Peyer's patch (tissue), 4 donors: Measurements from ENCODE around the gene NEDD9. TPM values are rescaled to one million over a fixed set of nuclear protein-coding genes. Genes with fewer than 3 reads are reported as not detected.

Experiments
- DNase-seq, 3 donors: peaks; one replicate each; pipeline ENCODE4 v3.0.0-alpha.2; 2017 to 2019
- H3K27ac ChIP-seq, 4 donors: fragments of 200-600 bp; sonication (generic); one replicate each; pipeline ENCODE4 v1.5.1; 2016 to 2019
- H3K27me3 ChIP-seq, 2 donors: fragments of 200-600 bp; sonication (generic); one replicate each; pipeline ENCODE4 v1.5.1; 2019
- H3K36me3 ChIP-seq, 3 donors: fragments of 200-600 bp; sonication (generic); one replicate each; pipeline ENCODE4 v1.5.1; 2016 to 2019
- H3K4me1 ChIP-seq, 4 donors: fragments of 200-600 bp; sonication (generic); one replicate each; pipeline ENCODE4 v1.5.1; 2016 to 2019
- H3K4me3 ChIP-seq, 4 donors: fragments of 200-600 bp; sonication (generic); 1 replicate in 3 of 4; 2 replicates in 1 of 4; pipeline ENCODE4 v1.5.1; 2016 to 2019; ENCODE audit warnings: mild to moderate bottlenecking in 1 of 4
- H3K9me3 ChIP-seq, 4 donors: fragments of 200-600 bp; sonication (generic); one replicate each; pipeline ENCODE4 v1.5.1; 2016 to 2019; ENCODE audit warnings: mild to moderate bottlenecking in 1 of 4
- POLR2A ChIP-seq, 2 donors: fragments of 450-650 bp; IDR thresholded peaks; one replicate each; pipeline ENCODE4 v1.5.1; 2017; ENCODE audit warnings: antibody characterized with exemption in 2 of 2, mild to moderate bottlenecking in 2 of 2, moderate library complexity in 2 of 2
- total RNA-seq, 4 donors: library from RNA; depleted of rRNA; stranded (reverse); fragments of >200 nt; gene quantifications; one replicate each; pipeline ENCODE4 v1.1.0, GENCODE V29; 2016
- TF ChIP-seq, protein P1 (sequence below), 6 experiments: fragments of 450-650 bp in 4 of 6; fragments of 200-600 bp in 2 of 6; sonication (generic) in 1 of 6; IDR thresholded peaks; one replicate each; pipeline ENCODE4 v1.5.1; 2017 to 2019; ENCODE audit warnings: antibody characterized with exemption in 6 of 6, mild to moderate bottlenecking in 3 of 6, moderate library complexity in 1 of 6

The NEDD9 gene
- total RNA-seq, 4 donors from 2014 or later = 63.9 to 97.0 (median 87.5) TPM

DNA sequence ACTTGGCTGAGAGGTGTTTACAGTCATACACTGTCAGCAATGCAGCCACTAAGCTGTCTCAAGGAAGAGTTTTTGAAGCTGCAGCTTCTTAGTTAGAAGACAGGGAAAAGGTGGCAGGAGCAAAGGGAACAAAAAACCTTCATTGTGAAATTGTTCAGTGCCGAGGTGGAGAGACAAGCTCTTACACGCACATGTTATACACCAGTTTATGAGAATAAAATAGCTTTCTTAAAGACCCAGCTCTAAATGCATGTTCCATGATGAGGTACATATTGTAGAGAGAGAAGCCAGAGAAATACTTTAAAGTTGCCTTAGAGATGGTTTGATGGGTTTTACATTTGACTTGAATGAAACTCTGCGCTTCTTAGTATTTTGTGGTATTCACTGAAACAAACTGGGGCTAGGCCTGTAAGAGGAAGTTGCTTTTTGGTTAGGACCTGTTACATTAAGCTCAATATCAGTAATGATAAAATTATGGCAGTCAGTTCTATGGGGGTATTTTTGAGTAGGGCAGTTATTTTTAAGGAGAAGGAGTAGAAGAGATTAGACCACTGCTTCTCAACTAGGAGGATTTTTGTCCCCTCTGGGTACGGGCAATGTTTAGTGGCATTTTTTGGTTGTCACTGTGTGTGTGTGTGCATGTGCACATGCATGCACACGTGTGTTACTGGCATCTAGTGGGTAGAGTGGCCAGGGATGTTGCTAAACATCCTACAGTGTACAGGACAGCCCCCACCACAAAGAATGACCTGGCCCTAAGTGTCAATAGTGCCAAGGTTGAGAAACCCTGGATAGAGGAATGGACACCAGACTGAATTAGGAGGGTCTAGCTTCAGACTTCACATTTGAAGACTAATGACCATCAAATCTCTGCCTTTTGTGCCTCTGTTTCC is 9.8 kb downstream of the NEDD9 start:
- H3K4me1 ChIP-seq = peaks cover 0 to 57% (median 4%) of the 10 kb centered on the region in 4 donors
- peak overlapping the region in 2 of 4 donors; percentile 34 to 59 for H3K27ac ChIP-seq
- TF ChIP-seq, protein P1, sequence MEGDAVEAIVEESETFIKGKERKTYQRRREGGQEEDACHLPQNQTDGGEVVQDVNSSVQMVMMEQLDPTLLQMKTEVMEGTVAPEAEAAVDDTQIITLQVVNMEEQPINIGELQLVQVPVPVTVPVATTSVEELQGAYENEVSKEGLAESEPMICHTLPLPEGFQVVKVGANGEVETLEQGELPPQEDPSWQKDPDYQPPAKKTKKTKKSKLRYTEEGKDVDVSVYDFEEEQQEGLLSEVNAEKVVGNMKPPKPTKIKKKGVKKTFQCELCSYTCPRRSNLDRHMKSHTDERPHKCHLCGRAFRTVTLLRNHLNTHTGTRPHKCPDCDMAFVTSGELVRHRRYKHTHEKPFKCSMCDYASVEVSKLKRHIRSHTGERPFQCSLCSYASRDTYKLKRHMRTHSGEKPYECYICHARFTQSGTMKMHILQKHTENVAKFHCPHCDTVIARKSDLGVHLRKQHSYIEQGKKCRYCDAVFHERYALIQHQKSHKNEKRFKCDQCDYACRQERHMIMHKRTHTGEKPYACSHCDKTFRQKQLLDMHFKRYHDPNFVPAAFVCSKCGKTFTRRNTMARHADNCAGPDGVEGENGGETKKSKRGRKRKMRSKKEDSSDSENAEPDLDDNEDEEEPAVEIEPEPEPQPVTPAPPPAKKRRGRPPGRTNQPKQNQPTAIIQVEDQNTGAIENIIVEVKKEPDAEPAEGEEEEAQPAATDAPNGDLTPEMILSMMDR (IDR thresholded peaks at IDR 0.05) = no peak
- no peak for TF ChIP-seq POLR2A (IDR thresholded peaks at IDR 0.05)

GRCh38 chr6:11221623-11222384 is 10.7 kb downstream of the NEDD9 start:
- Histone ChIP-seq H3K4me1 (peaks cover 0 to 65% (median 4%) of the 10 kb centered on the region in 4 donors), H3K27ac (peak overlapping the region in 1 of 4 donors; percentile 59), H3K9me3 (no peaks in the 10 kb centered on the region), H3K36me3 (no peaks in the 10 kb centered on the region), H3K4me3 (no peak overlapping the region), H3K27me3 (no peaks in the 10 kb centered on the region)
- no peak for DNase-seq
- no peak for TF ChIP-seq POLR2A (IDR thresholded peaks at IDR 0.05)
- TF ChIP-seq, protein P1 (IDR thresholded peaks at IDR 0.05) = no peak

More for the DNA sequence above, 9.8 kb downstream of the NEDD9 start:
- H3K9me3 ChIP-seq = no peaks in the 10 kb centered on the region
- H3K36me3 ChIP-seq = no peaks in the 10 kb centered on the region
- H3K4me3 ChIP-seq = no peak overlapping the region
- no peaks in the 10 kb centered on the region for H3K27me3 ChIP-seq
- DNase-seq = no peak

DNA sequence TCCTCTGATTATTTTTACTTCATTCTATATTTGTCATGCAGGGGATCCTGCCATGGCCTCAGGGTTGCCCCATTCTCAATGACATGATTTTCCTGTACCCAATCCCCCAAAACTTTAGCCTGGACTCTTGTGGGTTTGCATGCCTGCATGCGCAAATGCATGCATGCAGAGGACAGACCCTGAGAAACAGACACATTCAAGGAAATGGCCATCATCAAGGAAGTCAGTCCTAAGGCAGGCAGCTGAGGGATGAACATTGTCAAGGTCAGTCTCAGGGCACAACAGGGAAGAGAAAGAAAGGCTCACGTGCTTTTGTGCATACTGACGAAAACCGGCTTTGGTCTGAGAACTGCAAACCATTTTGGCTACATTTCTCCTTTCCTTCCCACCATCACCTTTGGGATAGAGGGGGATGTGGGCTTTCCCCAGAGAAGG is 13.1 kb downstream of the NEDD9 start:
- peaks cover 0 to 84% (median 4%) of the 10 kb centered on the region in 4 donors for H3K4me1 ChIP-seq
- no peak for DNase-seq
- no peaks in the 10 kb centered on the region for H3K27me3 ChIP-seq
- H3K9me3 ChIP-seq = no peaks in the 10 kb centered on the region
- H3K27ac ChIP-seq = peak overlapping the region in 3 of 4 donors; percentile 16 to 73 (median 63)
- TF ChIP-seq, protein P1 (IDR thresholded peaks at IDR 0.05) = no peak
- H3K4me3 ChIP-seq = no peak overlapping the region
- peaks cover 0 to 6% (median 0%) of the 10 kb centered on the region in 3 donors for H3K36me3 ChIP-seq

GRCh38 chr6:11218538-11219399 is 13.7 kb downstream of the NEDD9 start:
- H3K27me3 ChIP-seq = no peaks in the 10 kb centered on the region
- no peak overlapping the region for H3K4me3 ChIP-seq
- TF ChIP-seq, protein P1 (IDR thresholded peaks at IDR 0.05) = no peak
- TF ChIP-seq POLR2A (IDR thresholded peaks at IDR 0.05) = peak in 1 of 2 donors; percentile 12
- H3K4me1 ChIP-seq = peaks cover 0 to 87% (median 4%) of the 10 kb centered on the region in 4 donors
- peaks cover 0 to 11% (median 0%) of the 10 kb centered on the region in 3 donors for H3K36me3 ChIP-seq
- H3K27ac ChIP-seq = peak overlapping the region in 3 of 4 donors; percentile 16 to 73 (median 63)
- DNase-seq = peak in 1 of 3 donors; percentile 61
- no peaks in the 10 kb centered on the region for H3K9me3 ChIP-seq

- Histone ChIP-seq H3K27me3 (no peaks in the 10 kb centered on the region), H3K4me1 (peaks cover 0 to 86% (median 4%) of the 10 kb centered on the region in 4 donors), H3K27ac (peak overlapping the region in 3 of 4 donors; percentile 16 to 73 (median 67)), H3K9me3 (no peaks in the 10 kb centered on the region), H3K4me3 (no peak overlapping the region), H3K36me3 (peaks cover 0 to 18% (median 0%) of the 10 kb centered on the region in 3 donors)
- TF ChIP-seq POLR2A (IDR thresholded peaks at IDR 0.05) = no peak
- TF ChIP-seq, protein P1 (IDR thresholded peaks at IDR 0.05) = no peak
- DNase-seq = no peak
Measured at GRCh38 chr6:11218102-11218442, 14.4 kb downstream of the NEDD9 start.
